K562 (cell line): Measurements from ENCODE around the gene LGALS3BP. TPM values are rescaled to one million over a fixed set of nuclear protein-coding genes. Genes with fewer than 3 reads are reported as not detected.

ENCODE experiments used
- CBX8 ChIP-seq: fragments of 200-600 bp; sonication (generic); IDR thresholded peaks from 2 replicates; pipeline ENCODE4 v1.6.1; 2012; ENCODE audit warnings: borderline replicate concordance, mixed run types, low read depth, mild to moderate bottlenecking, moderate library complexity, mixed read lengths, low read length, control low read depth, inconsistent platforms; ENCODE audit not compliant: poor library complexity, severe bottlenecking; ENCODE audit errors: extremely low read depth
- COPS2 ChIP-seq: fragments of 450-650 bp; conservative IDR thresholded peaks from 2 replicates; pipeline ENCODE4 v1.6.1; 2016; ENCODE audit warnings: mild to moderate bottlenecking, moderate library complexity
- CTBP1 ChIP-seq: fragments of 450-650 bp; IDR thresholded peaks from 2 replicates; pipeline ENCODE4 v1.6.1; 2016; ENCODE audit warnings: borderline replicate concordance
- GABPA ChIP-seq: fragments of 200-800 bp; sonication (Bioruptor generic); conservative IDR thresholded peaks from 2 replicates; pipeline ENCODE4 v1.6.1; 2016; ENCODE audit warnings: low read depth, missing genetic modification characterization, missing compliant biosample characterization
- JUND ChIP-seq, 2 experiments: IDR thresholded peaks; 2 replicates in 1 of 2; 3 replicates in 1 of 2; pipeline ENCODE4 v1.6.1; 2011; ENCODE audit warnings: borderline replicate concordance in 2 of 2, low read depth in 2 of 2, low read length in 2 of 2, improper control_type of control experiment in 1 of 2, missing biosample characterization in 1 of 2, missing genetic modification characterization in 1 of 2, missing genetic modification reagents in 1 of 2
- MEF2A ChIP-seq: IDR thresholded peaks from 2 replicates; pipeline ENCODE4 v1.6.1; 2011; ENCODE audit warnings: low read depth, mild to moderate bottlenecking, low read length, moderate library complexity; ENCODE audit not compliant: control insufficient read depth
- PHF20 ChIP-seq: fragments of 450-650 bp; IDR thresholded peaks from 2 replicates; pipeline ENCODE4 v1.6.1; 2018; ENCODE audit not compliant: partially characterized antibody
- RBFOX2 ChIP-seq: fragments of 200-400 bp; formaldehyde crosslinking; IDR thresholded peaks from 2 replicates; pipeline ENCODE4 v1.6.1; 2017; ENCODE audit warnings: low read depth, mild to moderate bottlenecking, low read length, moderate library complexity
- XRCC4 ChIP-seq: IDR thresholded peaks from one replicate; pipeline ENCODE4 v1.6.1; 2011; ENCODE audit not compliant: insufficient read depth, insufficient read length; ENCODE audit errors: extremely low read depth
- ZNF146 ChIP-seq: IDR thresholded peaks from one replicate; pipeline ENCODE4 v1.6.1; 2018; ENCODE audit warnings: missing compliant biosample characterization; ENCODE audit not compliant: unreplicated experiment
- ZNF224 ChIP-seq: sonication (generic); formaldehyde crosslinking; IDR thresholded peaks from 2 replicates; pipeline ENCODE4 v1.8.0; 2022; ENCODE audit warnings: mild to moderate bottlenecking, missing genetic modification reagents
- polyA plus RNA-seq, 8 experiments: library from polyadenylated mRNA; depleted of rRNA in 4 of 8; stranded (reverse) in 5 of 8; unstranded in 3 of 8; fragments of >200 nt; fragmentation: Nextera tagmentation in 2 of 8; fragmentation: Illumina TruSeq in 1 of 8; extraction: Ambion mirVana in 2 of 8; extraction: Trizol in 1 of 8; gene quantifications; 2 replicates each; pipeline versions ENCODE4 v1.2.1 to v1.2.3, GENCODE V29; 2011 to 2014; ENCODE audit warnings: inconsistent platforms in 1 of 8, missing spikeins in 1 of 8
- total RNA-seq, 7 experiments: library from RNA; depleted of rRNA in 6 of 7; stranded (reverse); fragments of >200 nt in 6 of 7; fragmentation: Illumina TruSeq in 2 of 7; extraction: Trizol in 2 of 7; gene quantifications; 2 replicates each; pipeline versions ENCODE4 v1.2.1 to v1.2.3, GENCODE V29; 2011 to 2021; ENCODE audit warnings: low replicate concordance in 1 of 7
- TF ChIP-seq, protein P1 (sequence below), 2 experiments: IDR thresholded peaks in 1 of 2; conservative IDR thresholded peaks in 1 of 2; 2 replicates each; pipeline ENCODE4 v1.6.1; 2016; ENCODE audit warnings: low read depth in 2 of 2, mild to moderate bottlenecking in 1 of 2, missing compliant biosample characterization in 1 of 2, missing genetic modification characterization in 1 of 2, moderate library complexity in 1 of 2
- TF ChIP-seq, protein P2 (sequence below): fragments of 250-450 bp; sonication (Bioruptor Pico); IDR thresholded peaks from 2 replicates; pipeline ENCODE4 v1.4.0; 2020; ENCODE audit warnings: mild to moderate bottlenecking, moderate library complexity, borderline replicate concordance
- TF ChIP-seq, protein P3 (sequence below): fragments of 250-450 bp; sonication (Bioruptor Pico); IDR thresholded peaks from 2 replicates; pipeline ENCODE4 v1.8.0; 2021; ENCODE audit warnings: moderate library complexity, mild to moderate bottlenecking, inconsistent platforms
- TF ChIP-seq, protein P4 (sequence below): fragments of 250-450 bp; sonication (Bioruptor Pico); IDR thresholded peaks from 2 replicates; pipeline ENCODE4 v1.4.0; 2020; ENCODE audit warnings: mild to moderate bottlenecking

LGALS3BP gene
- total and polyA plus RNA-seq, 9 of the 15 experiments (the other 6 are each of a cell fraction or from before 2014, with no cell fraction given): 0.39 to 5.3 (median 3.2) TPM

DNA sequence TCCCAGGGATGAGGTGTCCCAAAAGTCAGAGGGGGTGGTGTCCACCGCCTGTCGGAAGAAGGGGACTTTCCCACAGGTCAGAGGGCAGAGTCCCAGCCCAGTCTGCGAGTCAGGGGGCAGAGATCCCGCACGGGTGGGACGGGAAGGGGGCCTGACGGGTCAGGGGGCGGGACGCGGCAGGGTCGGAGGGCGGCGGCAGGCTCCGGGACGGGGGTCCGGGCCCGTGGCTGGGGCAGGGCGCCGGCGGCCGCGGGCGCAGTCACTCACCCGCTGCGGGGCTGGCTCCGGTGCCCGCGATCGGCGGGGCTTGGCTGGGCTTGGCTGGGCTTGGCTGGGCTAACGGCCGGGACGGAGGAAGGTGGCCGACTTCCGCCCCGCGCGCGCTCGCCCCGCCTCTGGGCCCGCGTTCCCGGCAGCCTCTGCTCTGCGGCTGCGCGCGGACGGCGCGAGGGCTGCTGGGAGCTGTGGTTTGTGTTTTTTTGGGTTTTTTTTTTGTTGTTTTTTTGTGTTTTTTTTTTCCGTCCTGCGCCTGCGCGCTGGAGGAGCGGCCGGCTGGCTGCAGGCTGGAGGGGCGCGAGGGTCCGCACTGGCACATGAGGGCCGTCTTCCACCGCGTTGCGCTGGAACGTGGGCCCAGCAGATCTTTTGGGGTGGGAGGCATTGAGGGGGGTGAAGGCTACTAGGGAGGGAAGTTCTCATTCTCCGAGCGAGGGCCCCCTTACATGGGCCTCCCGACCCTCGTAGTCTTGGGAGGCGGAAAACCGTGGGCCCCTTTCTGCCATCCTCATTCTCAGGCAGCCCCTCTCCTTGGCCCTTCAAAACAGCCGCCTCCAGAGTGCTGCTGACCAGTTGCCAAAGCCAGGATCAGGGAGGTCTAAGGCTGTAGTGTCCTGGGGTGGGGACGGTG lies 29.9 kb upstream of the LGALS3BP start, which contains the start of gene CANT1 (continued):
- no peak for TF ChIP-seq CBX8
- TF ChIP-seq ZNF224: no peak
- TF ChIP-seq, protein P1, sequence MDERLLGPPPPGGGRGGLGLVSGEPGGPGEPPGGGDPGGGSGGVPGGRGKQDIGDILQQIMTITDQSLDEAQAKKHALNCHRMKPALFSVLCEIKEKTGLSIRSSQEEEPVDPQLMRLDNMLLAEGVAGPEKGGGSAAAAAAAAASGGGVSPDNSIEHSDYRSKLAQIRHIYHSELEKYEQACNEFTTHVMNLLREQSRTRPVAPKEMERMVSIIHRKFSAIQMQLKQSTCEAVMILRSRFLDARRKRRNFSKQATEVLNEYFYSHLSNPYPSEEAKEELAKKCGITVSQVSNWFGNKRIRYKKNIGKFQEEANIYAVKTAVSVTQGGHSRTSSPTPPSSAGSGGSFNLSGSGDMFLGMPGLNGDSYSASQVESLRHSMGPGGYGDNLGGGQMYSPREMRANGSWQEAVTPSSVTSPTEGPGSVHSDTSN (CRISPR knock-in tag; IDR thresholded peaks at IDR 0.05; ENCODE audit: low read depth): no peak
- TF ChIP-seq, protein P1 (tag; conservative IDR thresholded peaks at IDR 0.05; ENCODE audit: low read depth): no peak
- TF ChIP-seq, protein P2, sequence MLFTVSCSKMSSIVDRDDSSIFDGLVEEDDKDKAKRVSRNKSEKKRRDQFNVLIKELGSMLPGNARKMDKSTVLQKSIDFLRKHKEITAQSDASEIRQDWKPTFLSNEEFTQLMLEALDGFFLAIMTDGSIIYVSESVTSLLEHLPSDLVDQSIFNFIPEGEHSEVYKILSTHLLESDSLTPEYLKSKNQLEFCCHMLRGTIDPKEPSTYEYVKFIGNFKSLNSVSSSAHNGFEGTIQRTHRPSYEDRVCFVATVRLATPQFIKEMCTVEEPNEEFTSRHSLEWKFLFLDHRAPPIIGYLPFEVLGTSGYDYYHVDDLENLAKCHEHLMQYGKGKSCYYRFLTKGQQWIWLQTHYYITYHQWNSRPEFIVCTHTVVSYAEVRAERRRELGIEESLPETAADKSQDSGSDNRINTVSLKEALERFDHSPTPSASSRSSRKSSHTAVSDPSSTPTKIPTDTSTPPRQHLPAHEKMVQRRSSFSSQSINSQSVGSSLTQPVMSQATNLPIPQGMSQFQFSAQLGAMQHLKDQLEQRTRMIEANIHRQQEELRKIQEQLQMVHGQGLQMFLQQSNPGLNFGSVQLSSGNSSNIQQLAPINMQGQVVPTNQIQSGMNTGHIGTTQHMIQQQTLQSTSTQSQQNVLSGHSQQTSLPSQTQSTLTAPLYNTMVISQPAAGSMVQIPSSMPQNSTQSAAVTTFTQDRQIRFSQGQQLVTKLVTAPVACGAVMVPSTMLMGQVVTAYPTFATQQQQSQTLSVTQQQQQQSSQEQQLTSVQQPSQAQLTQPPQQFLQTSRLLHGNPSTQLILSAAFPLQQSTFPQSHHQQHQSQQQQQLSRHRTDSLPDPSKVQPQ (CRISPR knock-in tag): no peak
- TF ChIP-seq PHF20: peak; percentile 63
- TF ChIP-seq CTBP1: peak; percentile 27; the same call in 1 of the 2 replicates
- TF ChIP-seq JUND (IDR thresholded peaks at IDR 0.05; ENCODE audit: borderline replicate concordance, low read depth, low read length): 0 out of 2 replicates have a peak, but pooled peaks have one; percentile 17
- TF ChIP-seq JUND (tag; IDR thresholded peaks at IDR 0.05; ENCODE audit: borderline replicate concordance, low read depth, low read length): no peak
- TF ChIP-seq, protein P3, sequence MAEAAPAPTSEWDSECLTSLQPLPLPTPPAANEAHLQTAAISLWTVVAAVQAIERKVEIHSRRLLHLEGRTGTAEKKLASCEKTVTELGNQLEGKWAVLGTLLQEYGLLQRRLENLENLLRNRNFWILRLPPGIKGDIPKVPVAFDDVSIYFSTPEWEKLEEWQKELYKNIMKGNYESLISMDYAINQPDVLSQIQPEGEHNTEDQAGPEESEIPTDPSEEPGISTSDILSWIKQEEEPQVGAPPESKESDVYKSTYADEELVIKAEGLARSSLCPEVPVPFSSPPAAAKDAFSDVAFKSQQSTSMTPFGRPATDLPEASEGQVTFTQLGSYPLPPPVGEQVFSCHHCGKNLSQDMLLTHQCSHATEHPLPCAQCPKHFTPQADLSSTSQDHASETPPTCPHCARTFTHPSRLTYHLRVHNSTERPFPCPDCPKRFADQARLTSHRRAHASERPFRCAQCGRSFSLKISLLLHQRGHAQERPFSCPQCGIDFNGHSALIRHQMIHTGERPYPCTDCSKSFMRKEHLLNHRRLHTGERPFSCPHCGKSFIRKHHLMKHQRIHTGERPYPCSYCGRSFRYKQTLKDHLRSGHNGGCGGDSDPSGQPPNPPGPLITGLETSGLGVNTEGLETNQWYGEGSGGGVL (CRISPR knock-in tag): no peak
- no peak for TF ChIP-seq XRCC4
- no peak for TF ChIP-seq ZNF146 (CRISPR knock-in tag)
- TF ChIP-seq RBFOX2: peak; percentile 87
- TF ChIP-seq, protein P4, sequence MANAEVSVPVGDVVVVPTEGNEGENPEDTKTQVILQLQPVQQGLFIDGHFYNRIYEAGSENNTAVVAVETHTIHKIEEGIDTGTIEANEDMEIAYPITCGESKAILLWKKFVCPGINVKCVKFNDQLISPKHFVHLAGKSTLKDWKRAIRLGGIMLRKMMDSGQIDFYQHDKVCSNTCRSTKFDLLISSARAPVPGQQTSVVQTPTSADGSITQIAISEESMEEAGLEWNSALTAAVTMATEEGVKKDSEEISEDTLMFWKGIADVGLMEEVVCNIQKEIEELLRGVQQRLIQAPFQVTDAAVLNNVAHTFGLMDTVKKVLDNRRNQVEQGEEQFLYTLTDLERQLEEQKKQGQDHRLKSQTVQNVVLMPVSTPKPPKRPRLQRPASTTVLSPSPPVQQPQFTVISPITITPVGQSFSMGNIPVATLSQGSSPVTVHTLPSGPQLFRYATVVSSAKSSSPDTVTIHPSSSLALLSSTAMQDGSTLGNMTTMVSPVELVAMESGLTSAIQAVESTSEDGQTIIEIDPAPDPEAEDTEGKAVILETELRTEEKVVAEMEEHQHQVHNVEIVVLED: peak; percentile 73
- no peak for TF ChIP-seq MEF2A
- TF ChIP-seq GABPA: peak; percentile 86
- TF ChIP-seq COPS2: no peak
